Mammary epithelial cell (primary cell): ENCODE data around the gene CCDC80.

Experiments used
- CTCF ChIP-seq, 2 donors: IDR thresholded peaks in 1 of 2; conservative IDR thresholded peaks in 1 of 2; 2 replicates each; pipeline ENCODE4 v1.5.1; 2011 to 2012; ENCODE audit warnings: inconsistent platforms in 2 of 2, low read length in 2 of 2, mild to moderate bottlenecking in 2 of 2, control low read depth in 1 of 2, low read depth in 1 of 2; ENCODE audit not compliant: insufficient read depth in 1 of 2; ENCODE audit errors: extremely low read depth in 1 of 2
- EZH2 ChIP-seq: IDR thresholded peaks from 2 replicates; pipeline ENCODE4 v1.6.1; 2012; ENCODE audit warnings: low read length, inconsistent platforms, borderline replicate concordance

GRCh38 chr3:112656043-112656442 lies 15.1 kb upstream of the CCDC80 start:
- TF ChIP-seq CTCF (conservative IDR thresholded peaks at IDR 0.05 in 1 of 2, IDR thresholded peaks at IDR 0.05 in 1 of 2; ENCODE audit: extremely low read depth in 1 of 2, insufficient read depth in 1 of 2, low read depth in 1 of 2, low read length in 2 of 2) (no peak), EZH2 (no peak)
